A549 (cell line): ENCODE measurements around the gene PSMB11. TPM values are rescaled to one million over a fixed set of nuclear protein-coding genes. Genes with fewer than 3 reads are reported as not detected.

ENCODE experiments used
- ATAC-seq, 2 experiments: fragments of 200-7000 bp in 1 of 2; fragments of >200 bp in 1 of 2; cut with Nextera tagmentation in 1 of 2; cut with Tn5 transposase in 1 of 2; 3 replicates each; pipeline versions ENCODE4 v1.8.0 to v1.9.1; 2018 to 2020; ENCODE audit warnings: mild to moderate bottlenecking in 1 of 2, moderate library complexity in 1 of 2
- CTCF ChIA-PET: fragments of 300-600 bp; sonication (Branson Sonifier 250); formaldehyde crosslinking; extraction: SDS; loops from one replicate; lab custom pipeline; 2021; ENCODE audit warnings: antibody characterized with exemption, inconsistent platforms; lab: Yijun Ruan, JAX
- POLR2A ChIA-PET: fragments of 350-600 bp; formaldehyde crosslinking; extraction: SDS; loops from one replicate; lab custom pipeline; 2021; ENCODE audit warnings: antibody characterized with exemption, inconsistent platforms; lab: Yijun Ruan, JAX
- DNase-seq, 2 experiments: peaks; one replicate each; pipeline versions ENCODE4 v3.0.0 to v3.0.0-alpha.2; 2011 to 2016; ENCODE audit warnings: low read depth in 1 of 2, low spot score in 1 of 2
- FAIRE-seq: peaks from 2 replicates; lab custom pipeline; 2011; peaks lifted over from hg19 to GRCh38; lab: Jason Lieb, UNC
- H3K27ac ChIP-seq, 2 experiments: fragments of >200 bp; sonication (Bioruptor Twin); formaldehyde crosslinking; 3 replicates each; pipeline ENCODE4 v1.5.1; 2016 to 2017
- H3K4me1 ChIP-seq: fragments of >200 bp; sonication (Bioruptor Twin); formaldehyde crosslinking; 3 replicates; pipeline ENCODE4 v1.6.1; 2016
- H3K4me2 ChIP-seq: fragments of >200 bp; sonication (Bioruptor Twin); formaldehyde crosslinking; 3 replicates; pipeline ENCODE4 v1.6.1; 2016
- H3K4me3 ChIP-seq: fragments of >200 bp; sonication (Bioruptor Twin); formaldehyde crosslinking; 3 replicates; pipeline ENCODE4 v1.5.1; 2016
- H3K9me3 ChIP-seq: fragments of >200 bp; sonication (Bioruptor Twin); formaldehyde crosslinking; 3 replicates; pipeline ENCODE4 v1.6.1; 2016
- BCL3 ChIP-seq: fragments of >200 bp; sonication (Bioruptor Twin); formaldehyde crosslinking; IDR thresholded peaks from 3 replicates; pipeline ENCODE4 v1.6.1; 2016
- E2F6 ChIP-seq: IDR thresholded peaks from 2 replicates; pipeline ENCODE4 v1.6.1; 2012; ENCODE audit warnings: low read depth, borderline replicate concordance
- EHF ChIP-seq: fragments of 250-450 bp; sonication (Bioruptor Pico); IDR thresholded peaks from 2 replicates; pipeline ENCODE4 v1.5.0; 2020; ENCODE audit warnings: mild to moderate bottlenecking
- EHMT2 ChIP-seq: fragments of 200-600 bp; sonication (generic); IDR thresholded peaks from 2 replicates; pipeline ENCODE4 v1.6.1; 2016; ENCODE audit warnings: antibody characterized with exemption, low read depth, mild to moderate bottlenecking, moderate library complexity
- ESRRA ChIP-seq: fragments of 150-350 bp; IDR thresholded peaks from 2 replicates; pipeline ENCODE4 v1.6.1; 2014; ENCODE audit warnings: mild to moderate bottlenecking, low read length, borderline replicate concordance
- GATA3 ChIP-seq: IDR thresholded peaks from 2 replicates; pipeline ENCODE4 v1.6.1; 2012; ENCODE audit warnings: borderline replicate concordance
- HDAC2 ChIP-seq: fragments of 200-600 bp; sonication (generic); IDR thresholded peaks from 2 replicates; pipeline ENCODE4 v1.6.1; 2016
- HMGXB4 ChIP-seq: fragments of 250-450 bp; sonication (Bioruptor Pico); IDR thresholded peaks from 2 replicates; pipeline ENCODE4 v1.5.0; 2021; ENCODE audit warnings: mild to moderate bottlenecking, moderate library complexity, borderline replicate concordance
- HOXB13 ChIP-seq: fragments of 250-450 bp; sonication (Bioruptor Pico); IDR thresholded peaks from 2 replicates; pipeline ENCODE4 v1.5.0; 2020; ENCODE audit warnings: low read depth, mild to moderate bottlenecking, moderate library complexity
- JUN ChIP-seq, 2 experiments: fragments of >200 bp; sonication (Bioruptor Twin); formaldehyde crosslinking; IDR thresholded peaks; 2 replicates in 1 of 2; 3 replicates in 1 of 2; pipeline ENCODE4 v1.6.1; 2016 to 2017
- KDM1A ChIP-seq: fragments of 200-600 bp; sonication (generic); IDR thresholded peaks from 2 replicates; pipeline ENCODE4 v1.6.1; 2016; ENCODE audit warnings: low read depth, mild to moderate bottlenecking
- NFE2L2 ChIP-seq: fragments of 150-350 bp; conservative IDR thresholded peaks from 2 replicates; pipeline ENCODE4 v1.6.1; 2014; ENCODE audit warnings: low read length
- NPAS2 ChIP-seq: fragments of 250-450 bp; sonication (Bioruptor Pico); IDR thresholded peaks from 2 replicates; pipeline ENCODE4 v1.8.0; 2022; ENCODE audit warnings: mild to moderate bottlenecking, moderate library complexity, borderline replicate concordance
- NR3C1 ChIP-seq: fragments of >200 bp; sonication (Bioruptor Twin); formaldehyde crosslinking; IDR thresholded peaks from 3 replicates; pipeline ENCODE4 v1.6.1; 2017
- PBX3 ChIP-seq: IDR thresholded peaks from 2 replicates; pipeline ENCODE4 v1.6.1; 2012
- RARB ChIP-seq: fragments of 250-450 bp; sonication (Bioruptor Pico); IDR thresholded peaks from 2 replicates; pipeline ENCODE4 v1.8.0; 2021; ENCODE audit warnings: mild to moderate bottlenecking, moderate library complexity
- RCOR1 ChIP-seq: fragments of 150-350 bp; IDR thresholded peaks from 2 replicates; pipeline ENCODE4 v1.6.1; 2014; ENCODE audit warnings: antibody characterized with exemption, low read length, low read depth
- REST ChIP-seq: fragments of 200-600 bp; sonication (generic); IDR thresholded peaks from 2 replicates; pipeline ENCODE4 v1.6.1; 2016; ENCODE audit warnings: antibody characterized with exemption, mild to moderate bottlenecking, moderate library complexity
- TP53 ChIP-seq: fragments of 250-450 bp; sonication (Bioruptor Pico); IDR thresholded peaks from 2 replicates; pipeline ENCODE4 v1.5.0; 2021; ENCODE audit warnings: mild to moderate bottlenecking, moderate library complexity
- ZFP36 ChIP-seq: fragments of 450-650 bp; IDR thresholded peaks from 2 replicates; pipeline ENCODE4 v1.6.1; 2014; ENCODE audit warnings: borderline replicate concordance; ENCODE audit not compliant: partially characterized antibody
- WGBS: methylation state at CpG from one replicate; pipeline ENCODE4 v1.1.6; 2017; ENCODE audit errors: missing lambda C conversion rate; 5-methylcytosine and 5-hydroxymethylcytosine counted together
- polyA plus RNA-seq, 4 experiments: library from polyadenylated mRNA; depleted of rRNA in 3 of 4; stranded (reverse); fragments of >200 nt; fragmentation: RNase III in 1 of 4; extraction: RNeasy Plus Mini Kit Qiagen cat#74134 plus additional on column Dnase treatment in 1 of 4; gene quantifications; 2 replicates in 3 of 4; 3 replicates in 1 of 4; pipeline ENCODE4 v1.2.3, GENCODE V29; 2011 to 2017

Gene PSMB11
- polyA plus RNA-seq, 2 of the 4 experiments (the other 2 are of a cell fraction) = not detected

- no peak for ATAC-seq
- WGBS = 63% methylated on average over 1 of the region's 1 CpG
- Histone ChIP-seq H3K4me3 (no peak overlapping the region), H3K27ac (peak overlapping the region in 1 of 2 experiments; percentile 86; a peak in 2 of 6 replicates), H3K4me2 (no peak overlapping the region), H3K9me3 (no peaks in the 10 kb centered on the region), H3K4me1 (peaks cover 44% of the 10 kb centered on the region)
- CTCF ChIA-PET = interaction anchor here (0.6 to 9.2 kb wide), 11 partner anchors 9 to 160 kb away, joined by 3 to 141 read pairs (median 5); partner anchors contain the start of genes ACIN1 and C14orf119
- no peak for DNase-seq
- TF ChIP-seq JUN (IDR thresholded peaks at IDR 0.05) (no peak), NR3C1 (no peak), PBX3 (no peak), KDM1A (no peak), HOXB13 (CRISPR knock-in tag) (no peak), ESRRA (no peak), NFE2L2 (no peak), REST (no peak), BCL3 (no peak), ZFP36 (no peak), EHF (CRISPR knock-in tag) (no peak), HMGXB4 (CRISPR knock-in tag) (no peak), EHMT2 (no peak), RARB (no peak), RCOR1 (no peak), E2F6 (no peak), GATA3 (no peak), TP53 (no peak), NPAS2 (CRISPR knock-in tag) (no peak), HDAC2 (no peak)
- no peak for FAIRE-seq
- POLR2A ChIA-PET = interaction anchor here (1.7 kb wide), 1 partner anchor 15 kb away, joined by 10 read pairs; the partner anchor contains the start of genes ACIN1 and C14orf119
Observed at GRCh38 chr14:23080474-23080873, 38.5 kb downstream of the PSMB11 start.
